Fibroblast of lung (primary cell): Measurements from ENCODE around the gene ADGRG3.

Experiments used
- EZH2 ChIP-seq: IDR thresholded peaks from 2 replicates; pipeline ENCODE4 v1.5.1; 2012; ENCODE audit warnings: low read length, control low read depth, mild to moderate bottlenecking; ENCODE audit errors: missing control alignments
- TF ChIP-seq, protein P1 (sequence below), 2 donors: IDR thresholded peaks in 1 of 2; conservative IDR thresholded peaks in 1 of 2; 1 replicate in 1 of 2; 2 replicates in 1 of 2; pipeline ENCODE4 v1.5.1; 2011 to 2012; ENCODE audit warnings: low read length in 2 of 2, control low read depth in 1 of 2, inconsistent platforms in 1 of 2, low read depth in 1 of 2, mild to moderate bottlenecking in 1 of 2

DNA sequence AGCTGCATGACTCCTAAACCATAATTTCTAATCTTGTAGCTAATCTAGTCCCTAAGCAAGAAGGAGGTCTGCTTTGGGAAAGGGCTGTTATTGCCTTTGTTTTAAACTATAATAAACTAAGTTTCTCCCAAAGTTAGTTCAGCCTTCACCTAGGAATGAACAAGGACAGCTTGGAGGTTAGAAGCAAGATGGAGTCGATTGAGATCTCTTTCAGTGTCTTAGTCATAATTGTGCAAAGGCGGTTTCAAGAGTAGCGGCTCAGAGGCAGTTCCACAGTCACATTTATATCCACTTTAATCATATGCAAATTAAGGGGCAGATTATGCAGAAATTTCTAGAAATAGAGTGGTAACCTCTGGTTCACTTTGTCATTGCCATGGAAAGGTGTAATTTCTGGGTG lies 43.9 kb downstream of the ADGRG3 start:
- TF ChIP-seq, protein P1, sequence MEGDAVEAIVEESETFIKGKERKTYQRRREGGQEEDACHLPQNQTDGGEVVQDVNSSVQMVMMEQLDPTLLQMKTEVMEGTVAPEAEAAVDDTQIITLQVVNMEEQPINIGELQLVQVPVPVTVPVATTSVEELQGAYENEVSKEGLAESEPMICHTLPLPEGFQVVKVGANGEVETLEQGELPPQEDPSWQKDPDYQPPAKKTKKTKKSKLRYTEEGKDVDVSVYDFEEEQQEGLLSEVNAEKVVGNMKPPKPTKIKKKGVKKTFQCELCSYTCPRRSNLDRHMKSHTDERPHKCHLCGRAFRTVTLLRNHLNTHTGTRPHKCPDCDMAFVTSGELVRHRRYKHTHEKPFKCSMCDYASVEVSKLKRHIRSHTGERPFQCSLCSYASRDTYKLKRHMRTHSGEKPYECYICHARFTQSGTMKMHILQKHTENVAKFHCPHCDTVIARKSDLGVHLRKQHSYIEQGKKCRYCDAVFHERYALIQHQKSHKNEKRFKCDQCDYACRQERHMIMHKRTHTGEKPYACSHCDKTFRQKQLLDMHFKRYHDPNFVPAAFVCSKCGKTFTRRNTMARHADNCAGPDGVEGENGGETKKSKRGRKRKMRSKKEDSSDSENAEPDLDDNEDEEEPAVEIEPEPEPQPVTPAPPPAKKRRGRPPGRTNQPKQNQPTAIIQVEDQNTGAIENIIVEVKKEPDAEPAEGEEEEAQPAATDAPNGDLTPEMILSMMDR (conservative IDR thresholded peaks at IDR 0.05 in 1 of 2, IDR thresholded peaks at IDR 0.05 in 1 of 2; ENCODE audit: low read depth in 1 of 2, low read length in 2 of 2), result no peak
- TF ChIP-seq EZH2, result no peak
